ENCODE results near the gene BANK1.

DNA sequence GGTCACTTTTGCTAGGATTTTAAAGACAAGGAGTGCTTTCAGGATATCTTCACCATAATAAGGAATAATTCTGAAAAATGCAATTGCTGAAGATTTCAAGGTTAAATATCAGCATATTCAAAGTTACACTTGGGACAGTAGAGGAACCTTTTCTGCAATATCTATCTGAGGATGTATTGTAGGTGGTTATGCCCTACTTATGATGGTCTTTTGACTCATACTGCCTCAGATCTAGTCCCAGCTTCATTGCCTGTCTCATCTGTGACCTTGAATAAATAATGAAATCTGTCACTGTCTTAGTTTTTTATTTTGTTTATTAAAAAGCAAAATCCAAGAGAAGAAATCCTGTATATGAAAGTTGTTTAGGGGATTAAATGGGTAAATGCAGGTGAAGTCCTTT, 2.9 kb downstream of the BANK1 start:
- TF ChIP-seq, protein P1, sequence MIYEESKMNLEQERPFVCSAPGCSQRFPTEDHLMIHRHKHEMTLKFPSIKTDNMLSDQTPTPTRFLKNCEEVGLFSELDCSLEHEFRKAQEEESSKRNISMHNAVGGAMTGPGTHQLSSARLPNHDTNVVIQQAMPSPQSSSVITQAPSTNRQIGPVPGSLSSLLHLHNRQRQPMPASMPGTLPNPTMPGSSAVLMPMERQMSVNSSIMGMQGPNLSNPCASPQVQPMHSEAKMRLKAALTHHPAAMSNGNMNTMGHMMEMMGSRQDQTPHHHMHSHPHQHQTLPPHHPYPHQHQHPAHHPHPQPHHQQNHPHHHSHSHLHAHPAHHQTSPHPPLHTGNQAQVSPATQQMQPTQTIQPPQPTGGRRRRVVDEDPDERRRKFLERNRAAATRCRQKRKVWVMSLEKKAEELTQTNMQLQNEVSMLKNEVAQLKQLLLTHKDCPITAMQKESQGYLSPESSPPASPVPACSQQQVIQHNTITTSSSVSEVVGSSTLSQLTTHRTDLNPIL (CRISPR knock-in tag; IDR thresholded peaks at IDR 0.05; ENCODE audit: low read depth) = no peak
- TF ChIP-seq TCF4 (CRISPR knock-in tag; IDR thresholded peaks at IDR 0.05; ENCODE audit: borderline replicate concordance) = no peak
- TF ChIP-seq, protein P2, sequence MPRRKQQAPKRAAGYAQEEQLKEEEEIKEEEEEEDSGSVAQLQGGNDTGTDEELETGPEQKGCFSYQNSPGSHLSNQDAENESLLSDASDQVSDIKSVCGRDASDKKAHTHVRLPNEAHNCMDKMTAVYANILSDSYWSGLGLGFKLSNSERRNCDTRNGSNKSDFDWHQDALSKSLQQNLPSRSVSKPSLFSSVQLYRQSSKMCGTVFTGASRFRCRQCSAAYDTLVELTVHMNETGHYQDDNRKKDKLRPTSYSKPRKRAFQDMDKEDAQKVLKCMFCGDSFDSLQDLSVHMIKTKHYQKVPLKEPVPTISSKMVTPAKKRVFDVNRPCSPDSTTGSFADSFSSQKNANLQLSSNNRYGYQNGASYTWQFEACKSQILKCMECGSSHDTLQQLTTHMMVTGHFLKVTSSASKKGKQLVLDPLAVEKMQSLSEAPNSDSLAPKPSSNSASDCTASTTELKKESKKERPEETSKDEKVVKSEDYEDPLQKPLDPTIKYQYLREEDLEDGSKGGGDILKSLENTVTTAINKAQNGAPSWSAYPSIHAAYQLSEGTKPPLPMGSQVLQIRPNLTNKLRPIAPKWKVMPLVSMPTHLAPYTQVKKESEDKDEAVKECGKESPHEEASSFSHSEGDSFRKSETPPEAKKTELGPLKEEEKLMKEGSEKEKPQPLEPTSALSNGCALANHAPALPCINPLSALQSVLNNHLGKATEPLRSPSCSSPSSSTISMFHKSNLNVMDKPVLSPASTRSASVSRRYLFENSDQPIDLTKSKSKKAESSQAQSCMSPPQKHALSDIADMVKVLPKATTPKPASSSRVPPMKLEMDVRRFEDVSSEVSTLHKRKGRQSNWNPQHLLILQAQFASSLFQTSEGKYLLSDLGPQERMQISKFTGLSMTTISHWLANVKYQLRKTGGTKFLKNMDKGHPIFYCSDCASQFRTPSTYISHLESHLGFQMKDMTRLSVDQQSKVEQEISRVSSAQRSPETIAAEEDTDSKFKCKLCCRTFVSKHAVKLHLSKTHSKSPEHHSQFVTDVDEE (CRISPR knock-in tag; IDR thresholded peaks at IDR 0.05) = no peak
- no peak for TF ChIP-seq RARB (CRISPR knock-in tag; IDR thresholded peaks at IDR 0.05)
- TF ChIP-seq, protein P3, sequence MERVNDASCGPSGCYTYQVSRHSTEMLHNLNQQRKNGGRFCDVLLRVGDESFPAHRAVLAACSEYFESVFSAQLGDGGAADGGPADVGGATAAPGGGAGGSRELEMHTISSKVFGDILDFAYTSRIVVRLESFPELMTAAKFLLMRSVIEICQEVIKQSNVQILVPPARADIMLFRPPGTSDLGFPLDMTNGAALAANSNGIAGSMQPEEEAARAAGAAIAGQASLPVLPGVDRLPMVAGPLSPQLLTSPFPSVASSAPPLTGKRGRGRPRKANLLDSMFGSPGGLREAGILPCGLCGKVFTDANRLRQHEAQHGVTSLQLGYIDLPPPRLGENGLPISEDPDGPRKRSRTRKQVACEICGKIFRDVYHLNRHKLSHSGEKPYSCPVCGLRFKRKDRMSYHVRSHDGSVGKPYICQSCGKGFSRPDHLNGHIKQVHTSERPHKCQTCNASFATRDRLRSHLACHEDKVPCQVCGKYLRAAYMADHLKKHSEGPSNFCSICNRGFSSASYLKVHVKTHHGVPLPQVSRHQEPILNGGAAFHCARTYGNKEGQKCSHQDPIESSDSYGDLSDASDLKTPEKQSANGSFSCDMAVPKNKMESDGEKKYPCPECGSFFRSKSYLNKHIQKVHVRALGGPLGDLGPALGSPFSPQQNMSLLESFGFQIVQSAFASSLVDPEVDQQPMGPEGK (CRISPR knock-in tag; IDR thresholded peaks at IDR 0.05; ENCODE audit: borderline replicate concordance) = no peak
- TF ChIP-seq ZC3H10 (CRISPR knock-in tag; IDR thresholded peaks at IDR 0.05) = no peak
